GM19438 (cell line): ENCODE results near the gene TEX14.
A peak's percentile ranks its signal among the peaks of the same experiment; 100 is the strongest.
"Not testable (repeated sequence)": the region's sequence is repeated elsewhere in the genome, so short reads cannot be mapped to it uniquely, and the experiment has no call there.

ENCODE experiments used
- ATAC-seq: cut with Tn5 transposase; IDR thresholded peaks from one replicate; pipeline ENCODE4 v1.9.1; 2021; ENCODE audit warnings: low read depth; ENCODE audit not compliant: unreplicated experiment

TEX14 gene

DNA sequence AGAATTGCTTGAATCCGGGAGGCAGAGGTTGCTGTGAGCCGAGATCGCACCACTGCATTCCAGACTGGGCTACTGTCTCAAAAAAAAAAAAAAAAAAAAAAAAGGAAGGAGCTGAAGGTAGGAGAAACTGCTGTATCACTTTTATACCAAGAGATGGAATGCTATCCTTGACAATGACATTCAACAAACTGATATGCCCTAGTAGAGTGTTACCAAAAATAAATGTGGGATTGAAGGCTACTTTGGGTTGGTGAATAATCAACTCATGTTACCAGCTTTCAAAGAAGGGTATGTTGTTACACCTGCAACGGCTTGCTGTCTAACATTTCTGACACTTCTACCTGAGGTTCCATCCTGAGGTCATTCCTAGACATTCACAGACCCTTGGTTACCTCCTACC is 84.9 kb downstream of the TEX14 start:
- no peak for ATAC-seq

DNA sequence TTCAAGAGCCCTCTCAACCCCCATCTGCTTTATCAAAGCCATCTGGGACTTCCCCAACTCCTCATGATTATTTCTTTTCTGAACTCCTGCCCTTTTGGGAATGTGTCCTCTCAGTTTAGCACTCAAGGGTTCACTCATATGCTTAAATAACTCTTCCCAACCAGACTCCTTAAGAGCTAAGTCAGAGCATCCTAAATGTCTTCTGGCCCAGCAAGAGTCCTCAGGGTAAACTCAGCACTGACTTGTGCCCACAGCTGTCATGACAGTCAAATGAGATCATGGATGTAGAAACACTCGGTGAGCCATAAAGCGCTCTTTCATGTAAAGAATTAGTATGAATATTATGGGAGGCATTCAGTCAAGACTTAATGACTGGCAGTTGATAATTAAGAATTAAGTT is 85.9 kb downstream of the TEX14 start:
- no peak for ATAC-seq

DNA sequence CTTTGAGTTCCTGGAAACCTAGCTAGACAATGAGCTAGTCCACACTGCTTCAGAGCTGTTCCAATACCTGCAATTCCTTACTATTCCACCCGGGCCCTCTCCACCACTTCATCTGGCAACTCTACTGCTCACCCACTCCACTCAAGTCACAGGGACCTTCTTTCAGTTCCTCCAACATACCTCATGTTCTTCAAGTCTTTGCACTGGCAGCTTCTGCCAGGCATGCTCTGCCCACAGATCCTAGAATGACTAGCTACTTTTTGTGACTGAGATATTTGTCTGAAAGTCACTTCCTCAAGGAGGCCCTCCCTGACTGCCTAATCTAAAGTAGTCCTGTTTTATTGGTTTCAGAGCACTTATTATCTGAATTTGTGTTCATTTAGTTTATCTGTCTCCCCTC is 86.4 kb downstream of the TEX14 start:
- no peak for ATAC-seq

DNA sequence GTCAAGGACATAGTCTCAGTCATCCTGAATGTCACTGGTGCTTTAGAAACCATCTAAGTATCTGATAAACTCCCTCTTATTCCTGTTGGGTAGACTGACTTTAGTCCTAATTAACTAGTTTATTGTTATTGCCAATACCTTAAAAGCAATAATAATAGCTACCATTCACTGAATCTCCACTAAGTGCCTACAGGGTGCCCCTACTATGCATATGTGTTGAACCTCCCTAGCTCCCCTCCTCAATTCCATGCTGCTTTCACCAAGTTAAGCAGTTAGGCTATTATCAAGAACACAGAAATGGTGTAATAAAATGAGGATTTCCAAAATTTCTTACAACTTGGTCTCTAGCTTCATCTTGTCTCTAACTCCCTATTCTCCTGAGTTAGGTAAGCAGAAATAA is 89.9 kb downstream of the TEX14 start:
- no peak for ATAC-seq

DNA sequence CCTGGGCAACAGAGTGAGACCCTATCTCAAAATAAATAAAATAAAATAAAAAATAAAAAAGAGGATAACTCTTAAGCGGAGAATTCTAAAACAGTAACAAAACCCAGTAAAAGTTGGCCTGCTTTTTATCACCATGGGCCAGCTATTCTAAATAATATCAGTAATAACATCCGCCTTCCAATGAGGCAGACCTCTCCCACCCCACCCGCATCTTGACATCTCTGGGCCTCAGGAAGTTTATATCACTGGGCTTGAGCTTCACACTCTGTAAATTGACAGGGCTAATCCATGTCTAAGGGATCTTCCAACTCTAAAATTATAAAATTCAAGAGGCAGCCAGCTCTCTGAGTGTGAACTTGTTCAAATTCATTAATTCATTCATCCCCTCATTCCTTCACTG is 94.5 kb downstream of the TEX14 start:
- ATAC-seq, result no peak

DNA sequence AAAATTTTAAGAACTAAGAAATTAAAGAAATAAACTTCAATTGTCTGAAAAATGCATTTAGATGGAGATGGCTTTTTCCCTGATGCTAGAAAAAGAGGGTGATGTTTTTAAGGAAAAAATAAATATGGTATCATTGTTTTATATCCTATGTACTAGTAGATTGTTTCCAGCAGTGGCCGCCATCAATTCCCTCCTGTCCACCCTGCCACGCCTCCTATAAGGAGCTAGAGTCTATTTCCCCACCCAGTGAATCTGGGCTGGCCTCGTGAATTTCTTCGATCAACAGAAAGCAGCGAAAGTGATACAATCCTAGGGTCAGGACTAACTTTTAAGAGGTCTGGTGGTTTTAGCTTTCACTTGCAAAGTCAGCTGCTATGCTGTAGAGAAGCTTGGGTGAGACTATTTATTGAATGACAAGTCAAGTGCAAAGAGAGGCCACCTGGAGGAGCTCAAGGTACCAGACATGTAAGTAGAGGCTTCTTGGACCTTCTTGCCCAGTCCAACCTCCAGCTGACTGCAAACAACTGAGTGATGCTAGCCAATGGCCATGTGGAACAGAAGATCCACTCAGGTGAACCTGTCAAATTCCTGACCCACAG is 96.6 kb downstream of the TEX14 start:
- no peak for ATAC-seq

DNA sequence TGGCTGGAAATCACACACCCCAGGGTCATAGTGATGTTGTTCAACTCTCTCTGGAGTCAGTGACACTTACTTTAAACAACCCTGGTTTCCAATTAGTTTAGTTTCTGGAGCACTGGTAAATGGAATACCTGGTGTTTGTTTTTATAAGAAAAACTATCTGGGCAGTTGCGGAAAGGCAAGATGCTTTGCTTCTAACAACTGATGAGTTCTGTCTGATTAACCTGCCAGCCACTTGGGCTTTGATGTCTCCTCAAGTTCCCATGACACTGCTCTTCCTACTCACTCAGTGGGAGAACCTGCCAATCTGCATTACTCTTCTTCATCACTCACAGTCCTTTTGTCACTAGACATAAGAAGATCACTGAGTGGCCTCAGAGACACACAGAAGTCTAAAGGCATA is 98.7 kb downstream of the TEX14 start:
- no peak for ATAC-seq

DNA sequence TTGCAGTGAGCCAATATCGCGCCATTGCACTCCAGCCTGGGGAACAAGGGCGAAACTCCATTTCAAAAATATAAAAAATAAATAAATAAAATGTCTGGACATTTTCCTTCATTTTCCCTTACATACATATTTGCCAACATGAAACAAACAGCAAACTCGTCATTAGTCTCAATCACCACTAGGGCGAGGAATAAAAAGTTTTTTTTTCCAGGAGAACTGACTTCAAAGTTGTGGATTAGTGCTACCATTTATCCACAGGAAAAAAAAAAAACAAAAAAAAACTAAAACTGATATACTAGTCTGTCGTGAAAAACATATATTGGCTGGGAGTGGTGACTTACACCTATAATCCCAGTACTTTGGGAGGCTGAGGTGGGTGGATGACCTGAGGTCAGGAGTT is 100.4 kb downstream of the TEX14 start:
- no peak for ATAC-seq

DNA sequence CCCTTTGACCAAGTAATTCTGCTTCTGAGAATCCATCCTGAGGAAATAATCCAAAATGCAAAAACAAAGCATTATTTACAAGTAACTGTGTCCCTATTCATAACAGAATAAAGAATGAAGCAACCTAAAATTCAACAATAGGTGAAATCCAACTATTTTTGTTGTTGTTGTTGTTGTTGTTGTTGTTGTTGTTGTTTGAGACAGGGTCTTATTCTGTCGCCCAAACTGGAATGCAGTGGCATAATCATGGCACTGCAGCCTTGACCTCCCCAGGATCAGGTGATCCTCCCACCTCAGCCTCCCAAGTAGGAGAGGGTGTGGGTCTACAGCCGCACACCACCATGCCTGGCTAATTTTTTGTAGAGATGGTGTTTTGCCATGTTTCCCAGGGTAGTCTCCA is 101.5 kb downstream of the TEX14 start:
- ATAC-seq, result no peak

DNA sequence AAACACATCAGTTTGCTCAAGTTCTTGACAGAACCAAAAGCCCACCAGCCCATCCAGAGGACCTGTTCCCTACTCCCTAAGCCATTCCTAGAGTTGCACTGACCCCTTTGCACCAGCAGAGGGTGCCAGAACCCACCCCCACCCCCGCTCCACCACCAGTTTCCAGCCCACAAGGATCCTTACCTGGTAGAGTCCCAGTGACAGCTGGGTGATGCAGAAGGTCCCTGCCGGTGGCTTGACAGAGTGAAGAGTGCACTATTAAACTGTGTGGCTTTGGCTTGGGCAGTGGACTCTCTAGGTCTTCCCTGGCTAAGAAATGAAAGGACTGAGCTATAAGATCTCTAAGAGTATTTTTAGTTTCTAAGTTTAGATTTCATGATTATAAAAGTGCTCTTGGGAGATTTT is 104.1 kb downstream of the TEX14 start:
- ATAC-seq, result peak; percentile 60

DNA sequence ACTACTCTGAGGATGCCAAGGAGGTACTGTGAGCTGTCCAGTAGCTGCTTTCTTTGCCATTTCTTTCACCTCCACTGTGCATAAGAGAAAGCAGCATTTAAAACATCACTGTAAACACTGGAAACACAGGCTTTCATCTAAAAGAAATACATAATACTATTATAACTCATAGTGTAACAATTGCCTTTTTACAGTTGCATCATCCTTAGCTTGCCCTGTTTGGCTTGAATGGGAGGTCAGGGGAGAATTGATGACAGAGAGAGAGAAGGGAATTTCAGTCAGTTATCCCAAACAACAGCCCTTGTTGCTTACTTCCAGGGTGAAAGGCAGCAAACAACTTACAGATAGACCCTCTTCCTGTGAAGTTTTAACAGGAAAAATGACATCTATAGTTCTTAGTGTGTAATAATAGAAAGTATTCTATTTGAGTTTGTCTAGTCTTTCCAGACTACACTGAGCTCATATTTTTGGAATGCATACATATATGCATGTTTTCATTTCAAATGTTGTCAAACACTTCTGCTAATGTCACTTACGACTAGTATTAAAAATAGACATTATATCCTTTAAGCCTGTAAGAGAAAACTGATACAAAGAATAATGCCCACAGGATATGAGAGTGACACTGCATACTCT is 105.7 kb downstream of the TEX14 start:
- ATAC-seq, result no peak

DNA sequence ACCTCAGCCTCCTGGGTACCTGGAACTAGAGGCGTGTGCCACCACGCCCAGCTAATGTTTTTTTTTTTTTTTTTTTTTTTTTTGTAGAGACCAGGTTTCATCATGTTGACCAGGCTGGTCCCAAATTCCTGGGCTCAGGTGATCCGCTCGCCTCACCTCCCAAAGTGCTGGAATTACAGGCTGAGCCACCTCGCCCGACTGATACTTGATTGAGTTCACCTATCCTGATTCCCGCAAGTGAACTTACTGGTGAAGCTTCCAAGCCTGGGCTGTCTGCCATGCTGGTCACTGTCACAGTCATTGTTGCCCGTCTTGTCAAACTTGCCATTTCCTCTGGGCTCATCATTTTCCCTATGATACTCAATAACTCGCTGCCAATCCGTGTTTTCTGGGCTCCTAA is 106.3 kb downstream of the TEX14 start:
- ATAC-seq, result no peak

DNA sequence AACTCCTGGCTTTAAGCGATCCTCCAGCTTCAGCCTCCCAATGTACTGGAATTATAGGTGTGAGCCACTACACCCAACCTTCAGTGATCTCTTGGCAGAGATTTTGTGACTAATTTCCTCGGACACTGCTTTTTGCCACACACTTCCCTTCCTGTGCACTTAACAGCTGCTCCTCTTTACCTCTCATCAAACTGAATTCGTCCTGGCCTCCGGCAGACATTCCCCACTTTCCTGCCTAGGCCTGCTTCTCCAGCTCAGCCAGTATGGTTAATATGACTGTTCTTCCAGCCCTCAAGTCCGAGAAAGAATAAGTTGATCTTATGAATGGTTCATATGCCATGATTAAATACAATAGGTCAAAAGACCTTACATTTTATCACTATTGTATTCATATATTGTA is 108.4 kb downstream of the TEX14 start:
- ATAC-seq, result no peak

DNA sequence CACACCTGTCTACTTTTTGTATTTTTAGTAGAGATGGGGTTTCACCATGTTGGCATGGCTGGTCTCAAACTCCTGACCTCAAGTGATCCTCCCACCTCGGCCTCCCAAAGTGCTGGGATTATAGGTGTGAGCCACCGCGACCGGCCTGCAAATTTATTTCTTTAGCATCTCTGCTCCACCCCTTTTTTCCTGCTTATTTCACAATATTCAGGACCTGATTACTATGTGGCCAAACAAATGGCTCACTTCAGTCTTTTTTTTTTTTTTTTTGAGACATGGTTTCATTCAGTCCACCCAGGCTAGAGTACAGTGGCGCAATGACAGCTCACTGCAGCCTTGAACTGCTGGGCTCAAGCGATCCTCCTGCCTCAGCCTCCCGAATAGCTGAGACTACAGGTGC is 109.1 kb downstream of the TEX14 start:
- ATAC-seq, result not testable (repeated sequence)

DNA sequence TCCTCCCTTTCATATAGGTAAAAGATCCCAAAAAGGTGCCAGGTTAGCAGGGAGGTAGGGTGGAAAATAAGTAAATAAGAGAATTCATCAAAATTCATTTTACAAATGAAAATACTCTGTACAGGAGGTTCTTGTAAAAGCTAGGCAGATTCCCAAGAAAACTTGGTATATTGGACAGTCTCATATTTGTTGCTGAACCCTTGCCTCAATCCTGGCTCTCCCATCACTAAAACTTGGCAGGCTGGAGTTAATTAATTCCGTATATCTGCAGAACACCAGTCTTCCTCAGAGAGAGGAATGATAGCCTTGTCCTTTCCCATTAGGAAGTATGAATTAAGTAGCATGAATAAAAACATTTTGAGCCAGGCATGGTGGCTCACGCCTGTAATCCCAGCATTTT is 111.2 kb downstream of the TEX14 start:
- ATAC-seq, result no peak

DNA sequence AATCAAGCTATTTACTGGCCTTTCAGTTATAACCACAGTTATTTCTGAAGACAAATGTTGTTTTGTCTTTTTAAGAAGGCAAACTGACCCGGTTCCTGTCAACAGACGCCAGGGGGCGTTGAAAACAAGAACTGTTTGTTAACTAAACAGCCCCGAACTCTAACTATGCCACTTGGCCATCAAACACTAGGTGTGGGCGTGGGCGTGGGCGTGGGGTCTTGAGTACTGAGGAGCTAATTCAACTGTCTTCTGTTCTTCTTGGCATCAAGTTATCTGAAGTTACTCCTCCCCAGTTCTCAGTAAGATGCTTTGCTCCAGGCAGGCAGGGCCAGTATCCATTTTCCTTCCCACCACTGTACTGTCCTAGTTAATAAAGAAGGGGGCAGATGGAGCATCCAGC is 114.1 kb downstream of the TEX14 start:
- no peak for ATAC-seq

DNA sequence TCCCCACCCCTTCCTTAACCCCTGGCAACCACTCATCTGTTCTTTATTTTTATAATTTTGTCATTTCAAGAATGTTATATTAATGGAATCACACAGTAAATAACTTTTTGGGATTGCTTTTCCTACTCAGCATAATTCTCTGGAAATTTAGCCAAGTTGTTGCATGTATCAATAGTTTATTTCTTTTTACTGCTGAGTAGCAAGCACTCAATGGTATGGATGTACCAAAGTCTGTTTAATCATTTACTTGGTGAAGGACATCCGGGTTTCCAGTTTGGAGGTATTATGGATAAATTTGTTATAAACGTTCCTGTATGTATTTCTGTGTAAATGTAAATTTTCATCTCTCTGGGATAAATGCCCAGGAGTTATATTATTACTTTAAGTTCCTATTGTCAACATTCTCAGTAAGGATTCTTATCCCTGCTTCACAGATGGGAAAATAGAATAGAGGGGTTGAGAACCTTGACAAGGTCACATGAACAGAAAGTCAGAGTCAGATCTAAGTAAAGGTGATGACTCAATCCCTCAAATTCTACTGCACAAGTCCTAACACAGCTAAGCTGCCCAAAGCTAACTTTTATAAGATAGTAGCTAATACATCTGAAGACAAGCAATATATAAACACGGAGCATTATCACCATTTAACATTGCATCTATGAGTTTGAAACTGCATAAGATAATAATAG is 115.0 kb downstream of the TEX14 start:
- ATAC-seq, result no peak

DNA sequence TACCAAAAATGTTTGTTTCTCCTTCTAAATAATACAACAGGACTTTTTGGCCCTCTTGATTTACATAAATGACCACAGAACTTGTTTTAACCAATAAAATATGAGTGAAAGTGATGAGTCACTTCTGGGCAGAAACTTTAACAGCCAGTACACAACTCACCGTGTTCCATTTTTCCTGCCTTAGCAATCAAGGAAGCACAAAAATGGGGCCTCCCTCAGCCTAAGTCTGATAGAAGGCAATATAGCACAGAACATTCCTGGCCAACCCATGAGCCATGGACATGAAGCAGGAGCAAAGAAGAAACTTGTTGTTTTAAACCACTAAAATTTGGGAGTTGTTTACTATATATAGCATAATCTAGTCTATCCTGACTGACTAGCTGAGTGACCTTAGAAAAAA is 116.3 kb downstream of the TEX14 start:
- no peak for ATAC-seq

DNA sequence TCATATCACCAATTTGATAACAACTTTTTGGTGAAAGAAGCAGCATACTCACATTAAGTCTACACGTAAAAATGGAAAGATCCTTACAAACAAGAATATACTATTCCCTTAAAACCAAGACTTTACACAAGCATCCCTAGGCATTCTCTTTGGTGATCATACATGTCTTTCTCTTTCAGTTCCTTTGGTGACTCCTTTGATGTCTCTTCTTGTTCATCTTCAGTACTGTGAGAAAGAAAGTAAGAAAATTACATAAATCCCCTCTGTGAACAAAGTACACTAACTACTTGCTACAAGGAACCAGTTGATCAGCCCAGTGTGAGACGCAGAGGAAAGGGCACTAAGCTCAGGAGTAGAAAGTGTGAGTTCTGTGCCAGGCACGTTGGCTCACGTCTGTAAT is 117.8 kb downstream of the TEX14 start:
- ATAC-seq, result no peak

DNA sequence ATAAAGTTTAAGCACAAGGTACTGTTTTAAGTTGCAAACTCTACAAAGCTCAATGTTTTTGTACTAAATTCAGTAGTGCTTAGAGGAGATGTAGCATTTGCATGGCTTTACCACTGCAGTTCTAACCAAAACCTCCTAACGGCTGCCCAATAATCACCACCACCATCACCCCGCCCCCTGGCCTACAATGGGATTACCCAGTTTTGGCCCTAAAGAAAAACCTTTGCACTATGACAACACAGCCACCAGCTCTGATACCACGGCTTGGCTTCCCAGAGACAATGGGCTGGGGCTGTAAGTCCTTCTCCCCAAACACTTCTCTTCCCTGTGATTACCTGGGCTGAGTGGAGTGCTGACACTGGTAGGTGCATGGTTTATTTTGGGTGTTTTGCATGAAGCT is 119.0 kb downstream of the TEX14 start:
- ATAC-seq, result no peak

DNA sequence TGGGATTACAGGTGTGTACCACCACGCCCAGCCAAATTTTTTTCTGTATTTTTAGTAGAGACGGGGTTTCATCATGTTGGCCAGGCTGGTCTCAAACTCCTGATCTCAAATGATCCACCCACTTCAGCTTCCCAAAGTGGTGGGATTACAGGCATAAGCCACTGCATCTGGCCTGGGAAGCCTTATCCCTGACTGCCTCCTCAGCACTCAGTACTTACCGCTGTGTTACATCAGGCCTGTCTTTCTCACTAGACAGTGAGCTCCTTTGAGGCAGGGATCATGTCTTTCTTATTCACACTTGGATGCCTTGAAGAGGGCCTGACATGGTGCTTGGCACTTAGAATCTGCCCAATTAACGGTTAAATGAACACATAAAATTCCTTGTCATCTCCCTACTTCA is 121.1 kb downstream of the TEX14 start:
- ATAC-seq, result no peak

DNA sequence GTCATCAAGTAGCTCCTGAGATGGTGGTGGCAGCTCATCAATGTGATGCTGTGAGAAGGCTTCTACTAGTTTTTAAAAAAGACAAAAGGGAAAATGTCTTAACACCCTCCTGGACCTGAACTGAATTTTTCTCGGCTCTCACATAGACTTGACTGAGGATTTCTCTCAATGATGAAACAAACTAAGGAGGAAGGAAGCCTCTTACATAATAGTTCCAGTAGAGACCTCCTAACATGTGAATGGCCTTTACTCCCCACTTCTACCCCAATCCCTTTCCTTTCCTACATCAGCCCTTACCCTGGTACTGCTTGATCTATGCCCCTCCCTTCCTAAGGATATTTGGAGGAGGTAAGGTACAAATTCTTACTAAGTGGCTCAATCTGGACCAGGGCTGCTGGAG is 122.6 kb downstream of the TEX14 start:
- ATAC-seq, result no peak
